ENCODE measurements around the gene PRPSAP1.
"Not testable (repeated sequence)": the region's sequence is repeated elsewhere in the genome, so short reads cannot be mapped to it uniquely, and the experiment has no call there.

Gene PRPSAP1

DNA sequence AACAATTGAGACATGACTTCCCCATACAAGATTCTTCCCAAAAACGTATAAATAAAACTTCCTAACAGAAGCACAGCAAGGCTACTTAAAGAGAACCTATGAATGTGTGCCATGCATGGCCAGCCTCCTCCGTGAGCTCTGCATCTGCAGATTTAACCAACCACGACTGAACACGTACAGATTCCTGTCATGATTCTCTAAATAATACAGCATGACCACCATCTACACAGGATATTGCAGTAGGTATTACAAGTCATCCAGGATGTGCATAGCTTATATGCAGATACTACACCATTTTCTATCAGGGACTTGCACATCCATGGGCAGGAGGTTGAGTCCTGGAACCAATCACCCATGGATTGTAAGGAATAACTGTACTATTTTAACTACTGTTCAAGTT lies 44.3 kb downstream of the PRPSAP1 start:
- H3K4me1 Mint-ChIP-seq: peaks cover 18% of the 10 kb centered on the region
- no peak overlapping the region for H3K27ac Mint-ChIP-seq
- TF ChIP-seq, protein P1, sequence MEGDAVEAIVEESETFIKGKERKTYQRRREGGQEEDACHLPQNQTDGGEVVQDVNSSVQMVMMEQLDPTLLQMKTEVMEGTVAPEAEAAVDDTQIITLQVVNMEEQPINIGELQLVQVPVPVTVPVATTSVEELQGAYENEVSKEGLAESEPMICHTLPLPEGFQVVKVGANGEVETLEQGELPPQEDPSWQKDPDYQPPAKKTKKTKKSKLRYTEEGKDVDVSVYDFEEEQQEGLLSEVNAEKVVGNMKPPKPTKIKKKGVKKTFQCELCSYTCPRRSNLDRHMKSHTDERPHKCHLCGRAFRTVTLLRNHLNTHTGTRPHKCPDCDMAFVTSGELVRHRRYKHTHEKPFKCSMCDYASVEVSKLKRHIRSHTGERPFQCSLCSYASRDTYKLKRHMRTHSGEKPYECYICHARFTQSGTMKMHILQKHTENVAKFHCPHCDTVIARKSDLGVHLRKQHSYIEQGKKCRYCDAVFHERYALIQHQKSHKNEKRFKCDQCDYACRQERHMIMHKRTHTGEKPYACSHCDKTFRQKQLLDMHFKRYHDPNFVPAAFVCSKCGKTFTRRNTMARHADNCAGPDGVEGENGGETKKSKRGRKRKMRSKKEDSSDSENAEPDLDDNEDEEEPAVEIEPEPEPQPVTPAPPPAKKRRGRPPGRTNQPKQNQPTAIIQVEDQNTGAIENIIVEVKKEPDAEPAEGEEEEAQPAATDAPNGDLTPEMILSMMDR (IDR thresholded peaks at IDR 0.05): no peak
- peaks cover 4% of the 10 kb centered on the region for H3K27me3 Mint-ChIP-seq (ENCODE audit: low read depth, poor library complexity)
- no peak overlapping the region for H3K4me3 Mint-ChIP-seq
- no peak for DNase-seq
- no peaks in the 10 kb centered on the region for H3K9me3 Mint-ChIP-seq
- peaks cover 27% of the 10 kb centered on the region for H3K36me3 Mint-ChIP-seq (ENCODE audit: low read depth)

DNA sequence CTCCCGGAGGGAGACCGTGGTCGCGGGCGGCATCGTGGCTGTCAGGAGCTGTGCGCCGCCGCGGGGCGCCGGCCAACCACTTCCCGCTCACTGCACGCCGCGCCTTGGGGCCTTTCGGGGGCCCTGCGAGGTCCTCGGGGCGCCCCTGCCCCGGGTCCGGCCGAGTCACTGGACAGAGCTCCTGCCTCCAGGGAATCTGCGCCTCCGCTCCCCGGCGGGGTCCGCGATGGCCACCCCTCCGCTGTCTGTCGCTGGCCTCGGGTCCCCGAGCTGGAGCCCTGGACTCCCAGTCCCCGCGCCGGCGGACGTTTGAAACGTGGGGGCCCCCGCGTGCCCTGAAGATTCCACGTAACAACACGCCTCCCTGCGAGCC lies 45.8 kb downstream of the PRPSAP1 start, which contains the start of gene QRICH2:
Gene QRICH2 (minus strand): TSS at position 311 of the 373 bp plus-strand sequence. CDS start 278 bp downstream, at position 33.
- H3K36me3 Mint-ChIP-seq (ENCODE audit: low read depth): peaks cover 25% of the 10 kb centered on the region
- H3K4me1 Mint-ChIP-seq: peaks cover 13% of the 10 kb centered on the region
- DNase-seq: no peak
- H3K27ac Mint-ChIP-seq: no peak within 1 kb of the TSS
- TF ChIP-seq, protein P1 (IDR thresholded peaks at IDR 0.05): no peak
- no peak within 1 kb of the TSS for H3K4me3 Mint-ChIP-seq
- H3K27me3 Mint-ChIP-seq (ENCODE audit: low read depth, poor library complexity): peaks cover 4% of the 10 kb centered on the region
- H3K9me3 Mint-ChIP-seq: no peaks in the 10 kb centered on the region

DNA sequence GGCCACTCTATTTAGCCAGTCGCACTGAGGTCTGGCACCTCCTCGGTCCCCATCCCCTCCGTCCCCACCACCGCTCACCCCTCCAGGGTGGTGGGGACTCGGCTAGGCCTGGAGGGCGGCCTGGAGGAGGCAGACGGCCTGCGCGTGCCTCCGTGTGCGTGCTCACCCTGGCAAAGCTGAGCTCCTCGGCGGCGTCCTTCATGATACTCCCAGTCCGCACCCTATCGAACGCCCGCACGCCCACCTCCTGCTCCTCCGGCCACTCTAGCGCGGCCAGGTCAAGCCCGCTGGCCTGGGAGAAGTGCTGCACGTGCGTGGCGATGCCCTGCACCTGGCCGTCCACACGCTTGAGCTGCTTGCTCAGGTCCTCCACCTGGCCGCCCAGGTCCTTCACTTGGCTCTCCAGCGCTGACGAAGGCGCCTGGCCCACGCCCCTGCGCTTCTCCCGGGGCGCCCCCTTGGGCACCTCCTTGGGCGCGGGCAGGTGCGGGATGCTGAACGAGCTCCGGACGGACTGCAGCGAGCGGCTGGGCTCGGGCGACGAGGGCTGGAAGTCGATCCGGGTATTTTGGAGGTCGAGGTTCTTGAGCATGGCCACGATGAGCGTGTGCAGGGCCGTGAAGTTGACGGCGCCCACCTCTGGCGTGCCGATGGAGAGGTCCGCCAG lies 46.3 kb downstream of the PRPSAP1 start:
- Mint-ChIP-seq H3K4me1 (peaks cover 9% of the 10 kb centered on the region), H3K27ac (no peak overlapping the region), H3K9me3 (no peaks in the 10 kb centered on the region), H3K36me3 (ENCODE audit: low read depth) (peaks cover 22% of the 10 kb centered on the region), H3K4me3 (no peak overlapping the region), H3K27me3 (ENCODE audit: low read depth, poor library complexity) (peaks cover 4% of the 10 kb centered on the region)
- TF ChIP-seq, protein P1 (IDR thresholded peaks at IDR 0.05): no peak
- DNase-seq: no peak

DNA sequence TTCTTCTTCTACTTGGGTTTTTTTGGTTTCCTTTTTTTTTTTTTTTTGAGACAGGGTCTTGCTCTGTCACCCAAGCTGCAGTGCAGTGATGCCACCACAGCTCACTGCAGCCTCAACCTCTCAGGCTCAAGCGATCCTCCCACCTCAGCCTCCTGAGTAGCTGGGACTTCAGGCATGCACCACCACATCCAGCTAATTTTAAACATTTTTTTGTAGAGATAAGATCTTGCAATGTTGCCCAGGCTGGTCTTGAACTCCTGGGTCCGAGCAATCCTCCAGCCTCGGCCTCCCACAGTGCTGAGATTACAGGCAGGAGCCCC lies 48.6 kb downstream of the PRPSAP1 start:
- not testable (repeated sequence) for H3K27me3 Mint-ChIP-seq (ENCODE audit: low read depth, poor library complexity); H3K9me3 Mint-ChIP-seq; H3K4me3 Mint-ChIP-seq; H3K27ac Mint-ChIP-seq; H3K4me1 Mint-ChIP-seq; DNase-seq
- H3K36me3 Mint-ChIP-seq (ENCODE audit: low read depth): peaks cover 11% of the 10 kb centered on the region

DNA sequence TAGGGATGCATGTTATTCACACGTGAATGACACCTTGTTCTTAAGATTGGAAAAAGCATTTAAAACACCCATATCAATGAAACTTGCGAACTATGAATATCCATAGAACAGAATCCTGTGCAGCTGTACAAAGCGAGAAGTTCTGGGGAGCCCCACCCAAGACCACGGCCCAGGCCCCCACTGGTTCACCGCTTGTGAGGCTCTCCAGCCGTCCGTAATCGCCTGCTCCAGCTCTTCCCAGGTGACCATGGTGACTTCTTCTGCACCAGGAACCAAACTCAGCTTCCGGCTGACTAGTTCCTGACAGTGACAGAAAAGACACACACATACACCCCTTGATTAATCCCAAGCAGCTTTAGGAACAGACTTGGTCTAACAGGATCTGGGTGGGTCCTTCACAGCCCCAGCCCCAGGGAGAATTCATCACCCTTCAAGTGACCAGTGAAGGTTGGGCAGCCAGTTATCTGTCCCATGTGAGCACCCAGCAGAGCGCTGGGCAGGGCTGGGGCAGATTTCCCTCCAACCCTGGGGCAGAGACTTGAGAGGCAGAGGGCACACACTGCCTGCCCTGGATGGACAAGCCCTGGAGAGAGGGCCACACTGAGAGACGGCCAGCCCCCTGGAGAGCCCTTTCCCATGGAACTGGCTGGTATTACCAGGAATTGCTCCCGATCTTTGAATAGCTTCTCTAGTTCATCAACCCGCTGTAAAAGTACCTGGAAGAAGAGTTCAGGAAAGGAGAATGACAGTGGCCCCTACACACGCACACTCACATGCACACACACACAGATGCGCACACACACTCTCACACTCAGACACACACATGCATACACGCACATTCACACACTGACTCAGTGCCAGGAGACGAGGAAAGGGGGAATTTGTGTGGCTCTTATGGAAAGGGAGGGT lies 49.2 kb downstream of the PRPSAP1 start:
- peaks cover 9% of the 10 kb centered on the region for H3K36me3 Mint-ChIP-seq (ENCODE audit: low read depth)
- H3K27ac Mint-ChIP-seq: peak overlapping the region; percentile 67
- TF ChIP-seq, protein P1 (IDR thresholded peaks at IDR 0.05): no peak

DNA sequence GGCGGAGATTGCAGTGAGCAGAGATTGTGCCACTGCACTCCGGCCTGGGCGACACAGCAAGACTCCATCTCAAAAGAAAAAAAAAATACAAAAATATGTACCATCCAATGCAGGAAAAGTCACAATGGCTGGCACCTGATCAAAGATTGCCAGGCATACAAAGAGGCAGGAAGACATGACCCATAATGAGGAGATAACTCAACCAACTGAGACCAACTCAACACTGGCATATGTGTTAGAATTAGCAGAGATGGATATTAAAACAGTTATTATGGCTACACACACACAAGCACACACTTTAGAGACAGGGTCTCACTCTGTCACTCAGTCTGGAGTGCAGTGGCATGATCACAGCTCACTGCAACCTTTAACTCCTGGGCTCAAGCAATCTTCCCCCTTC lies 56.3 kb downstream of the PRPSAP1 start:
- DNase-seq: no peak
- Mint-ChIP-seq H3K4me3 (no peak overlapping the region), H3K27ac (no peak overlapping the region), H3K4me1 (peaks cover 17% of the 10 kb centered on the region), H3K36me3 (ENCODE audit: low read depth) (peaks cover 14% of the 10 kb centered on the region), H3K9me3 (no peaks in the 10 kb centered on the region), H3K27me3 (ENCODE audit: low read depth, poor library complexity) (no peaks in the 10 kb centered on the region)
- TF ChIP-seq, protein P1 (IDR thresholded peaks at IDR 0.05): no peak

More for the DNA sequence above, 49.2 kb downstream of the PRPSAP1 start:
- Mint-ChIP-seq H3K4me1 (peaks cover 8% of the 10 kb centered on the region), H3K4me3 (no peak overlapping the region), H3K9me3 (no peaks in the 10 kb centered on the region), H3K27me3 (ENCODE audit: low read depth, poor library complexity) (peaks cover 4% of the 10 kb centered on the region)
- no peak for DNase-seq
